GM12878 (cell line): ENCODE results near the gene SRSF8.

Source experiments
- EZH2 ChIP-seq: IDR thresholded peaks from 2 replicates; pipeline ENCODE4 v1.6.1; 2012; ENCODE audit warnings: low read depth, mild to moderate bottlenecking, control low read depth, inconsistent platforms, low read length, borderline replicate concordance; ENCODE audit not compliant: control insufficient read depth
- IKZF2 ChIP-seq, 2 experiments: fragments of 450-650 bp; IDR thresholded peaks; 2 replicates each; pipeline ENCODE4 v1.6.1; 2017; ENCODE audit warnings: mild to moderate bottlenecking in 2 of 2, moderate library complexity in 2 of 2
- MYC ChIP-seq: IDR thresholded peaks from 2 replicates; pipeline ENCODE4 v1.6.1; 2011; ENCODE audit warnings: mild to moderate bottlenecking, low read length, moderate library complexity, inconsistent platforms; ENCODE audit not compliant: insufficient read depth, insufficient replicate concordance, insufficient read length, severe bottlenecking
- NR2C1 ChIP-seq: fragments of 450-650 bp; IDR thresholded peaks from 2 replicates; pipeline ENCODE4 v1.6.1; 2017; ENCODE audit warnings: antibody characterized with exemption, mild to moderate bottlenecking, moderate library complexity
- POLR2A ChIP-seq: IDR thresholded peaks from 2 replicates; pipeline ENCODE4 v1.6.1; 2011; ENCODE audit warnings: low read depth, mild to moderate bottlenecking, low read length
- SREBF1 ChIP-seq: IDR thresholded peaks from 2 replicates; pipeline ENCODE4 v1.6.1; 2012; ENCODE audit warnings: mild to moderate bottlenecking, low read length
- SRF ChIP-seq, 2 experiments: IDR thresholded peaks; 2 replicates each; pipeline ENCODE4 v1.6.1; 2011; ENCODE audit warnings: low read depth in 2 of 2, low read length in 2 of 2, mild to moderate bottlenecking in 1 of 2, moderate library complexity in 1 of 2
- YY1 ChIP-seq: IDR thresholded peaks from 2 replicates; pipeline ENCODE4 v1.6.1; 2011; ENCODE audit warnings: low read depth, mild to moderate bottlenecking, low read length

DNA sequence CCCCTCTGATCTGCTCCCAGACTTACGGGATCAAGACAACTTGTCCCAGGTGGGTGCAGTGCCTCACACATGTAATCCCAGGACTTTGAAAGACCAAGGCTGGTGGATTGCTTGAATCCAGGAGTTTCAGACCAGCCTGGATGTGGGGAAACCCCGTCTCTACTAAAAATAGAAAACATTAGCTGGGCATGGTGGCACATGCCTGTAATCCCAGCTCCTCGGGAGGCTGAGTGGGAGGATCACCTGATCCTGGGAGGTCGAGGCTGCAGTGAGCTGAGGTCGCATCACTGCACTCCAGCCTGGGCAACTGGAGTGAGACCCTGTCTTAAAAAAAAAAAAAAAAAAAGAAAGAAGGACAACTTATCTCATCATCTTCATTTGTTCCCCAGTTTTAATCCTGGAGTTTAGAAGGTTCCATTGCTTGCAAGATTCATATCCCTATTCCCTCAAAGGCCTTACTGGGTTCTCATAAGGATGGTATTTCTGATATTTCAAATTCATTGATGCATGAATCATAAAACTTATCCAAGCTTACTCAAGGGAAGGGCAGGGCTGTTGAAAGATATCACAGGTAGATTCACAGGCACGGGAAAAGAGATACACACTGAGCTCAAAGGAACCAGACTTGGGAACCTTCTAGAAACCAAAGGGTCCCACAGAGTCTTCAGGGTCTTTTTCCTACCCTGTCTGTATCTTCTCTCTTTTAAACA lies 37.6 kb downstream of the SRSF8 start:
- TF ChIP-seq POLR2A (no peak), NR2C1 (no peak), MYC (no peak), SREBF1 (no peak), EZH2 (no peak), IKZF2 (IDR thresholded peaks at IDR 0.05) (no peak), SRF (IDR thresholded peaks at IDR 0.05; ENCODE audit: low read depth in 2 of 2, low read length in 2 of 2) (no peak), YY1 (no peak)
